ENCODE results near the gene LIPC.

LIPC gene

GRCh38 chr15:58545307-58546065 lies 113.7 kb downstream of the LIPC start:
- DNase-seq: no peak

GRCh38 chr15:58546066-58546591 lies 114.3 kb downstream of the LIPC start:
- no peak for DNase-seq

GRCh38 chr15:58546635-58547627 lies 115.1 kb downstream of the LIPC start:
- no peak for DNase-seq

GRCh38 chr15:58547628-58548307 lies 116.0 kb downstream of the LIPC start:
- no peak for DNase-seq

- DNase-seq: no peak
These were observed 116.7 kb downstream of the LIPC start for GRCh38 chr15:58548308-58549012.

- no peak for DNase-seq
These were observed 117.4 kb downstream of the LIPC start for GRCh38 chr15:58549013-58549784.

GRCh38 chr15:58549785-58550074 lies 117.9 kb downstream of the LIPC start:
- no peak for DNase-seq

GRCh38 chr15:58551084-58551763 lies 119.4 kb downstream of the LIPC start:
- DNase-seq: no peak

GRCh38 chr15:58551764-58552504 lies 120.1 kb downstream of the LIPC start:
- DNase-seq: no peak

GRCh38 chr15:58552505-58553364 lies 120.9 kb downstream of the LIPC start:
- no peak for DNase-seq

- DNase-seq: no peak
These were observed 121.7 kb downstream of the LIPC start for GRCh38 chr15:58553365-58553918.

GRCh38 chr15:58554758-58555157 lies 123.0 kb downstream of the LIPC start:
- no peak for DNase-seq

- DNase-seq: no peak
These were observed 123.6 kb downstream of the LIPC start for GRCh38 chr15:58555162-58556027.

GRCh38 chr15:58556028-58556361 lies 124.2 kb downstream of the LIPC start:
- no peak for DNase-seq

GRCh38 chr15:58556541-58556940 lies 124.8 kb downstream of the LIPC start:
- DNase-seq: no peak

GRCh38 chr15:58558777-58559176 lies 127.0 kb downstream of the LIPC start:
- no peak for DNase-seq

- no peak for DNase-seq
These were observed 128.3 kb downstream of the LIPC start for GRCh38 chr15:58559904-58560588.

- no peak for DNase-seq
These were observed 129.5 kb downstream of the LIPC start for GRCh38 chr15:58561321-58561720.

All from NCI-H774 (cell line).